ENCODE measurements around the gene NEDD9.

NEDD9 gene

DNA sequence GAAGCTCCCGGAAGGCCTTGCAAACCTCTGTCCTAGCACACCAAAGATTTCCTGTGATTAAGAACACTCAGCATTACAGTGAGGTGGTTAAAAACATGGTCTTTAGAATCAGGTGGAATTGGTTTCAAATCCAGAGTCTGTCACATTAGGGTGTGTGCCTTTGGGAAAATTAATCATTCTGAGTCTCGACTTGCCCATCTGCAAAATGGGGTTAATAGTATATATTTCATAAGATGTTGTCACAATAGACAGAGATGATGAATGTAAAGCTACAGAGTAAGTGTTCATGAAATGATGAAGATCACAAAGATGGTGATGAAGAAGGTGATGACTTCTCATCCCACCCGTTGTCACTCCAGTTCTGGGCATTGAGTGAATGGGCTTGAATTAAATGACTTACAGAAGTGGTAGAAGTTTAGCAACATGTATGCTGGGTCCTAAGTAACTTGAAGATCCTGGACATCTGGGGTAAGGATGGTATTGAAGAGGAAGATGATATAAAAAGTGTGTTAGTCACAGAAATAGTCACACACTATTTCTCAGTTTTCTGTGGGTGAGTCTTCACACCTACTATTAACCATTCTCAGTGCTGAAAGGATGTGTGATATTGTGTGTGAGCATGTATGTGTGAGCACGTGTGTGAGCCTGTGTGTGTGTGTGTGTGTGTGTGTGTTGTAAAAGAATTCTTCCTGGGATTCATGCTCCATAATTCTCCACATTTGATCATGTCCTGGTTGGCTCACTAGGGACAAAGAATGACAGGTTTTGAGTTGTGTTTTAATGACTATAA, 28.0 kb upstream of the NEDD9 start:
- DNase-seq, result no peak

- DNase-seq, result peak; percentile 62
These were observed 26.1 kb upstream of the NEDD9 start for GRCh38 chr6:11258260-11259237.

GRCh38 chr6:11255610-11256009, 23.1 kb upstream of the NEDD9 start:
- no peak for DNase-seq

GRCh38 chr6:11253594-11253993, 21.1 kb upstream of the NEDD9 start:
- no peak for DNase-seq

DNA sequence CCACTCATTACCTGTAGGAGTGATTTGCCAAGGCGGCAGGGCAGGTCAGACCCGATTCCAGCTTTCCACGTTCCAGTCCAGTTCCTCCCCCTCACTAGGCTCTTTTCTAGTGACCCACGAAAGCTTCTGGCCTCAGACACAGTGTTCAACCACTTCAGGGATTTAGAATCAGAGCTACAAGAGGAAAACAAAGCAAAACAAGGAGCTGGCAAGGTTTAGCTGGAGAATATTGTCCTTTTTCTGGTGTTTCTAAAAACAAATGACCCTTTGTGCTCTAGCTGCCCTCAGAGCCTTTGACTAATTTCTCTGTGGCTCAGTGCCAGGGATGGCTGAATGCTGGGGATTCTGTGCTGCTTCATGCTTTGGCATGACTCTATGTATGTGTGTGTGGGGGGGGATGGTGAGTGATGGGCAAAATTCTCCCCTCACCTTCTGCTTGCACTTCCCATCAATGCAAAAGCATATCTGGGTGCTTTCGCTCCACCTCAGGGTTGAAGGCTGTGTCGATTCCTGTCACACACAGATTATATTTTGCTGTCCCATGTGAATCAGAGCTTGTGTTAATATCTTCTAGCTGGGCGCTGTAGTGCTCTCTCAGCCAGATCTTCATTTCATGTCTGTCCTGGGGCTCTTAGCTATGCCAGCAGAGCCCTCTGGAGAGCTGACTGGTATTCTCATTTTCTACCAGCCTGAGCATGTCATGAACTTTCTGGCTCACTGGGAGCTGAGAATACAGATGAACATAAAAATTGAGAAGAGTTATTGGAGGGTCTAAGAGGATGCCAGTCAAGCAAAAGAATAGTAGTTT, 19.3 kb upstream of the NEDD9 start:
- no peak for DNase-seq

DNA sequence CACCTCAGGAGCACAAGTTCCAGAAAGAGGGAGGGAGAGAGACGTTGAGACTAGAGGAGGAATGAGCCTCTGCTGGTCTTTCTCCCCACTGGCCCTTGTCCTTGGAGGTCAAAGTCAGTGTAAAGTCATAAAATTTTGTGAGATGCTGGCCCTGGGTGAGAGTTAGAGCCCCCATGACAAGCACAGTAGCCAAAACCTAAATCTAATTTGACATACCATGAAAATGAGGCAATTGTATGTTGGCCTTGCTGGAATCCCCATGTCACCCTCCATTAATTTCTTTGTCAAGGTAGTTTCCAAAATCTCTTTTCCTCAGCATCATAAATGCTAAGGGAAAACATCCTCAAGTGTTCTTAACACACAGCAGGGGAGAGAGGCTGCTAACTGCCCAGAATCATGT, 17.6 kb upstream of the NEDD9 start:
- DNase-seq, result no peak

- DNase-seq, result no peak
These were observed 16.7 kb upstream of the NEDD9 start for GRCh38 chr6:11248974-11249761.

GRCh38 chr6:11246722-11247121, 14.3 kb upstream of the NEDD9 start:
- no peak for DNase-seq

- no peak for DNase-seq
These were observed 13.2 kb upstream of the NEDD9 start for GRCh38 chr6:11245381-11246256.

GRCh38 chr6:11244387-11245126, 12.1 kb upstream of the NEDD9 start:
- no peak for DNase-seq

- no peak for DNase-seq
These were observed 11.4 kb upstream of the NEDD9 start for GRCh38 chr6:11243861-11244260.

DNA sequence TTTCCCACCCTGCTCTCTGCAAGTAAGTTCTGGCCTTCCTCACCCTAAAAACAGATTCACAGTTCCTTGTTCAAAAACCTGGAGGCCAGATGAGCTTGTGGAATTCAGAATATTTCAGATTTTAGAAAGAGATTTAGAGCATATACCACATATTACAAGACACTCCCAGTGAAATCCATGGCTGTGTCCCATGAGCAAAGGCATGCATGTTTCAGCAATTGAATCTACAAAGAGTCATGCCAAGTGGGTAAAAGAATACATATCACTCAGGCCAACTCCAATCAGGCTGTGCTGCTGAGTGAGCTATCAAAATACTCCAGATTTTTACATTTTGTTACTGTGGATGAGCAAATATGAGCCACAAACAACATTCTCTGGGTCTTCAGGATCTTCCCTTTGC, 10.2 kb upstream of the NEDD9 start:
- no peak for DNase-seq

DNA sequence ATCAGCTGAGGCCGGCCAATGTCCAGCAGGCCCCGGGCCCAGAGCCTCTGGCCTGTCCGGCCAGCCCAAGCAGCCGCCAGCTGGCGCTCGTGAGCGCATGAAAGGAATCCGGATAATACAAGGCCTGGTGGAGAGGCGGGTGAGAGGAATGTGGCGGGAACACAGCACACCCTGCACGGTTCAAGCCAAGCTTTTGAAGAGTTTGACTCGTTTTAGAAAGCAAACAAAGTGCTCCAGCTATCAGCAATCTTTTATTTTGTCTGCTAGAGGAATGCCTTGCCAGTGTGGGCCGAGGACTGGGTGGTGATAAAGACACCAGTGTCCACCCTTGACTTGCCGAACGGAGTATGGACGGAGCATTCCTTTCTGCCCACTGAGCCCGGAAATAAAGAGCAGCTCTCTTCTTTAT, 9.3 kb upstream of the NEDD9 start:
- DNase-seq, result no peak

- DNase-seq, result no peak
These were observed 8.8 kb upstream of the NEDD9 start for GRCh38 chr6:11241154-11241792.

- no peak for DNase-seq
These were observed 5.5 kb upstream of the NEDD9 start for GRCh38 chr6:11237956-11238355.

GRCh38 chr6:11237428-11237827, 5.0 kb upstream of the NEDD9 start:
- no peak for DNase-seq

DNA sequence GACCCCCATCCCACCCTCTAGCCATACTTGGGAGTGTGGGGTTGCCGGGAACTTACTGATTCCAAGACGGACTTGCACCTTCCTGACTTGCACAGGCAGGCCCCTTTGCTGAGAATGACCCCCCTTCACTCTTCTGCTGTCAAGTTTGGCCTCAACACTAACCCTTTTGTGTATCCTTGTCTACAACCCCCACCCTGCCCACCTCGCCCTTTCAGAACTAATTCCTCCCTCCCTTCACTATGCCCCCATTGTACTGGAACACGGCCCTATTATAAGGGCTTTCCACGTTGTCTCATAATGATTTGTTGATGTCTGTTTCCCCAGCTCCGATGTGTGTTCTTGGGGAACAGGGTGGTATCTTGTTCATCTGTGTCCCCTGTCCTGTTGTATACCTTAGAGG, 4.4 kb upstream of the NEDD9 start:
- DNase-seq, result no peak

- no peak for DNase-seq
These were observed 3.7 kb upstream of the NEDD9 start for GRCh38 chr6:11236076-11236750.

GRCh38 chr6:11235062-11235461, 2.6 kb upstream of the NEDD9 start:
- no peak for DNase-seq

Measured in DMS79 (cell line).